SKM-1 treated with dmso at 0.1 percent for 144 hours (cell line): ENCODE measurements around the gene ST6GALNAC3.
"Not testable (repeated sequence)": the region's sequence is repeated elsewhere in the genome, so short reads cannot be mapped to it uniquely, and the experiment has no call there.

Experiments used
- DNase-seq: peaks from one replicate; lab custom pipeline; 2025; ENCODE audit not compliant: unreplicated experiment; lab: John Stamatoyannopoulos, UW

The ST6GALNAC3 gene

GRCh38 chr1:76615253-76616035, 540.9 kb downstream of the ST6GALNAC3 start:
- no peak for DNase-seq

GRCh38 chr1:76620371-76620770, 545.8 kb downstream of the ST6GALNAC3 start:
- DNase-seq: no peak

- no peak for DNase-seq
These were observed 548.4 kb downstream of the ST6GALNAC3 start for GRCh38 chr1:76622774-76623528.

GRCh38 chr1:76625886-76626678, 551.5 kb downstream of the ST6GALNAC3 start:
- no peak for DNase-seq

GRCh38 chr1:76627498-76627897, 553.0 kb downstream of the ST6GALNAC3 start:
- DNase-seq: no peak

GRCh38 chr1:76627901-76628300, 553.4 kb downstream of the ST6GALNAC3 start:
- no peak for DNase-seq

- DNase-seq: no peak
These were observed 557.6 kb downstream of the ST6GALNAC3 start for GRCh38 chr1:76632136-76632535.

GRCh38 chr1:76635784-76636183, 561.2 kb downstream of the ST6GALNAC3 start:
- DNase-seq: no peak

- no peak for DNase-seq
These were observed 564.6 kb downstream of the ST6GALNAC3 start for GRCh38 chr1:76639181-76639580.

GRCh38 chr1:76640092-76640491, 565.5 kb downstream of the ST6GALNAC3 start:
- no peak for DNase-seq

GRCh38 chr1:76640723-76641122, 566.2 kb downstream of the ST6GALNAC3 start:
- DNase-seq: no peak

GRCh38 chr1:76644139-76644538, 569.6 kb downstream of the ST6GALNAC3 start:
- no peak for DNase-seq

GRCh38 chr1:76652860-76653259, 578.3 kb downstream of the ST6GALNAC3 start:
- not testable (repeated sequence) for DNase-seq

- DNase-seq: no peak
These were observed 583.1 kb downstream of the ST6GALNAC3 start for GRCh38 chr1:76657623-76658022.

GRCh38 chr1:76659171-76659940, 584.8 kb downstream of the ST6GALNAC3 start:
- DNase-seq: no peak

- DNase-seq: no peak
These were observed 587.0 kb downstream of the ST6GALNAC3 start for GRCh38 chr1:76661531-76661930.

- no peak for DNase-seq
These were observed 592.0 kb downstream of the ST6GALNAC3 start for GRCh38 chr1:76666499-76666898.

GRCh38 chr1:76668046-76668445, 593.5 kb downstream of the ST6GALNAC3 start:
- DNase-seq: no peak

- DNase-seq: no peak
These were observed 594.6 kb downstream of the ST6GALNAC3 start for GRCh38 chr1:76669131-76669530.

- DNase-seq: no peak
These were observed 595.2 kb downstream of the ST6GALNAC3 start for GRCh38 chr1:76669624-76670315.
